ENCODE results near the gene KLHL1. TPM values are rescaled to one million over a fixed set of nuclear protein-coding genes. Genes with fewer than 3 reads are reported as not detected.

Gene KLHL1
- total and polyA plus RNA-seq, 2 donors from 2014 or later = 0.13 TPM; not detected in 1

- H3K9ac ChIP-seq (ENCODE audit: low read length in 3 of 3) = no peak overlapping the region
- peaks cover 4% of the 10 kb centered on the region for H3K27me3 ChIP-seq (ENCODE audit: control insufficient read depth, insufficient read depth, low read length)
- DNase-seq (no peak), FAIRE-seq (no peak)
- H3K4me3 ChIP-seq (ENCODE audit: low read length in 3 of 3) = peak overlapping the region in 1 of 3 donors; percentile 12
- H3K4me1 ChIP-seq (ENCODE audit: control insufficient read depth in 2 of 3, insufficient read depth in 2 of 3, low read depth in 1 of 3, low read length in 3 of 3) = peaks cover 0 to 3% (median 0%) of the 10 kb centered on the region in 3 donors
- H3K9me3 ChIP-seq (ENCODE audit: control insufficient read depth in 2 of 3, insufficient read depth in 1 of 3, low read length in 3 of 3) = no peaks in the 10 kb centered on the region
- no peaks in the 10 kb centered on the region for H3K36me3 ChIP-seq (ENCODE audit: control insufficient read depth in 2 of 3, insufficient read depth in 3 of 3, low read length in 3 of 3)
- intact Hi-C loops (cut with DNase I) = no loop called here
- TF ChIP-seq CTCF (IDR thresholded peaks at IDR 0.05; ENCODE audit: borderline replicate concordance, extremely low read depth, insufficient read depth) = no peak
- no peak overlapping the region for H3K27ac ChIP-seq (ENCODE audit: low read depth in 2 of 2, low read length in 2 of 2)
Measured at GRCh38 chr13:70107125-70107497, 1.1 kb downstream of the KLHL1 start.

GRCh38 chr13:70104481-70104880 lies 3.8 kb downstream of the KLHL1 start:
- H3K9ac ChIP-seq (ENCODE audit: low read length in 3 of 3) = no peak overlapping the region
- TF ChIP-seq CTCF (IDR thresholded peaks at IDR 0.05; ENCODE audit: borderline replicate concordance, extremely low read depth, insufficient read depth) = no peak
- no peak for DNase-seq
- no peaks in the 10 kb centered on the region for H3K36me3 ChIP-seq (ENCODE audit: control insufficient read depth in 2 of 3, insufficient read depth in 3 of 3, low read length in 3 of 3)
- no peak overlapping the region for H3K4me3 ChIP-seq (ENCODE audit: low read length in 3 of 3)
- no peaks in the 10 kb centered on the region for H3K9me3 ChIP-seq (ENCODE audit: control insufficient read depth in 2 of 3, insufficient read depth in 1 of 3, low read length in 3 of 3)
- peaks cover 4% of the 10 kb centered on the region for H3K27me3 ChIP-seq (ENCODE audit: control insufficient read depth, insufficient read depth, low read length)
- FAIRE-seq = no peak
- intact Hi-C loops (cut with DNase I) = no loop called here
- no peak overlapping the region for H3K27ac ChIP-seq (ENCODE audit: low read depth in 2 of 2, low read length in 2 of 2)
- H3K4me1 ChIP-seq (ENCODE audit: control insufficient read depth in 2 of 3, insufficient read depth in 2 of 3, low read depth in 1 of 3, low read length in 3 of 3) = peaks cover 0 to 3% (median 0%) of the 10 kb centered on the region in 3 donors

DNA sequence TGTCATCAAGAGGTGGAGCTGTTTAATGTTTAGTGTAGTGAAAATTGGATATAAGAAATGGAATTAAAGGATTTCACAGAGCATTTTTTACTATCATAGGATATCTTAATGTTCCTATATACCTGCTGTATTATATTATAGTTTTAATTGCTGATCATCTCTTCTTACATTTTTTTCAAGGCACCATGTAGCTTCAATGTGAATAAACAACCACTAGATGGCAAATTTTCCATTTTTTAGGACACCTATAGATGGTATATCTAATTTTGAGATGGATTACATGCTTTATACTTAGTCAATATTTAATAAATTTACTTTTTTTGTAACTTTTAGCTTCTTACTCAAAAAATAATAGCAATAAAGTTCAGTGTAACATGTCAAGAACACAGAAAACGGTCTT lies 9.6 kb downstream of the KLHL1 start:
- Histone ChIP-seq H3K27ac (ENCODE audit: low read depth in 2 of 2, low read length in 2 of 2) (no peak overlapping the region), H3K27me3 (ENCODE audit: control insufficient read depth, insufficient read depth, low read length) (no peaks in the 10 kb centered on the region), H3K4me1 (ENCODE audit: control insufficient read depth in 2 of 3, insufficient read depth in 2 of 3, low read depth in 1 of 3, low read length in 3 of 3) (no peaks in the 10 kb centered on the region), H3K9ac (ENCODE audit: low read length in 3 of 3) (no peak overlapping the region), H3K36me3 (ENCODE audit: control insufficient read depth in 2 of 3, insufficient read depth in 3 of 3, low read length in 3 of 3) (no peaks in the 10 kb centered on the region), H3K4me3 (ENCODE audit: low read length in 3 of 3) (no peak overlapping the region), H3K9me3 (ENCODE audit: control insufficient read depth in 2 of 3, insufficient read depth in 1 of 3, low read length in 3 of 3) (no peaks in the 10 kb centered on the region)
- intact Hi-C loops (cut with DNase I) = no loop called here
- no peak for TF ChIP-seq CTCF (IDR thresholded peaks at IDR 0.05; ENCODE audit: borderline replicate concordance, extremely low read depth, insufficient read depth)
- DNase-seq = no peak
- FAIRE-seq = no peak
